K562 (cell line): ENCODE measurements around the gene PRPF18. TPM values are rescaled to one million over a fixed set of nuclear protein-coding genes. Genes with fewer than 3 reads are reported as not detected.

ENCODE experiments used
- ATAC-seq: fragments of 200-7000 bp; cut with Tn5 transposase; 3 replicates; pipeline ENCODE4 v1.9.1; 2020; ENCODE audit warnings: moderate library complexity
- BruUV-seq: library from RNA; stranded (reverse); fragments of 400-500 nt; replicated peaks from 2 replicates; lab custom pipeline; 2021; lab: Mats Ljungman, UMichigan
- CTCF ChIA-PET: fragments of 300-600 bp; formaldehyde crosslinking; extraction: SDS; loops from one replicate; lab custom pipeline; 2021; ENCODE audit warnings: low intra/inter-chr PET ratio; lab: Yijun Ruan, JAX
- POLR2A ChIA-PET: fragments of 300-600, 350-650 bp; sonication (Branson Sonifier 250); formaldehyde crosslinking; extraction: SDS; loops from one replicate; lab custom pipeline; 2021; ENCODE audit warnings: antibody characterized with exemption, inconsistent platforms; lab: Yijun Ruan, JAX
- DNase-seq, 4 experiments: peaks; one replicate each; pipeline versions ENCODE4 v3.0.0 to v3.0.0-alpha.2; 2011 to 2018; ENCODE audit warnings: low spot score in 3 of 4, mixed read lengths in 3 of 4; ENCODE audit errors: extremely low read depth in 1 of 4
- FAIRE-seq: peaks from 2 replicates; lab custom pipeline; 2011; peaks lifted over from hg19 to GRCh38; lab: Jason Lieb, UNC
- H2AFZ ChIP-seq: 2 replicates; pipeline ENCODE4 v1.6.0; 2011; ENCODE audit warnings: low read depth, low read length, control low read depth, inconsistent platforms
- H3K27ac ChIP-seq: fragments of 200-600 bp; 3 replicates; pipeline ENCODE4 v1.8.0; 2011; ENCODE audit warnings: low read depth, mild to moderate bottlenecking, control low read depth, inconsistent platforms, low read length, moderate library complexity, mixed read lengths; ENCODE audit errors: extremely low read depth
- H3K27me3 ChIP-seq, 2 experiments: fragments of 300-600 bp in 1 of 2; 2 replicates in 1 of 2; 3 replicates in 1 of 2; pipeline versions ENCODE4 v1.6.0 to v1.8.0; 2011; ENCODE audit warnings: inconsistent platforms in 2 of 2, low read length in 2 of 2, mild to moderate bottlenecking in 1 of 2, mixed read lengths in 1 of 2, moderate library complexity in 1 of 2; ENCODE audit not compliant: control insufficient read depth in 2 of 2, insufficient read depth in 2 of 2
- H3K36me3 ChIP-seq: fragments of 300-600 bp; 3 replicates; pipeline ENCODE4 v1.8.0; 2011; ENCODE audit warnings: mild to moderate bottlenecking, low read length, inconsistent platforms; ENCODE audit not compliant: control insufficient read depth, insufficient read depth
- H3K4me1 ChIP-seq, 2 experiments: fragments of 200-600 bp in 1 of 2; replicated peaks in 1 of 2; 2 replicates in 1 of 2; 3 replicates in 1 of 2; pipeline versions ENCODE4 v1.5.1 to v1.8.0; 2011; ENCODE audit warnings: inconsistent platforms in 2 of 2, low read length in 2 of 2, mild to moderate bottlenecking in 1 of 2, mixed read lengths in 1 of 2, moderate library complexity in 1 of 2; ENCODE audit not compliant: control insufficient read depth in 2 of 2, insufficient read depth in 2 of 2
- H3K4me2 ChIP-seq: 2 replicates; pipeline ENCODE4 v1.6.1; 2011; ENCODE audit warnings: low read length, control low read depth, inconsistent platforms, mixed read lengths; ENCODE audit not compliant: insufficient read depth
- H3K4me3 ChIP-seq: fragments of 200-600 bp; sonication (generic), shearing (Covaris generic); 2 replicates; pipeline ENCODE4 v1.5.1; 2016; ENCODE audit warnings: control low read depth, inconsistent platforms
- H3K79me2 ChIP-seq: fragments of 200-600 bp; 3 replicates; pipeline ENCODE4 v1.8.0; 2011; ENCODE audit warnings: low read length, inconsistent platforms; ENCODE audit not compliant: control insufficient read depth, insufficient read depth
- H3K9ac ChIP-seq, 2 experiments: 2 replicates each; pipeline versions ENCODE4 v1.6.0 to v1.6.1; 2011; ENCODE audit warnings: low read depth in 2 of 2, low read length in 2 of 2, control low read depth in 1 of 2, inconsistent platforms in 1 of 2, mild to moderate bottlenecking in 1 of 2, mixed read lengths in 1 of 2; ENCODE audit not compliant: insufficient read depth in 1 of 2
- H3K9me1 ChIP-seq: one replicate; pipeline ENCODE4 v1.6.0; 2011; ENCODE audit warnings: inconsistent platforms, mild to moderate bottlenecking, low read length, moderate library complexity; ENCODE audit not compliant: control insufficient read depth, insufficient read depth
- H3K9me3 ChIP-seq: replicated peaks from 2 replicates; pipeline ENCODE4 v1.5.1; 2011; ENCODE audit warnings: low read depth, low read length, inconsistent platforms; ENCODE audit not compliant: control insufficient read depth, insufficient read depth
- H4K20me1 ChIP-seq: replicated peaks from 2 replicates; pipeline ENCODE4 v1.6.1; 2011; ENCODE audit warnings: low read length, inconsistent platforms, mixed read lengths; ENCODE audit not compliant: control insufficient read depth, insufficient read depth
- CSDE1 ChIP-seq, 2 experiments: fragments of 450-650 bp; IDR thresholded peaks; 2 replicates each; pipeline ENCODE4 v1.6.1; 2016; ENCODE audit warnings: mild to moderate bottlenecking in 1 of 2
- GATAD2B ChIP-seq: fragments of 450-650 bp; IDR thresholded peaks from 2 replicates; pipeline ENCODE4 v1.6.1; 2017; ENCODE audit warnings: mild to moderate bottlenecking, borderline replicate concordance
- LARP7 ChIP-seq: fragments of 450-650 bp; IDR thresholded peaks from 2 replicates; pipeline ENCODE4 v1.6.1; 2016
- PHTF2 ChIP-seq: fragments of 250-450 bp; sonication (Bioruptor Pico); IDR thresholded peaks from 2 replicates; pipeline ENCODE4 v1.5.0; 2021; ENCODE audit warnings: mild to moderate bottlenecking
- RAD51 ChIP-seq: fragments of 450-650 bp; IDR thresholded peaks from 2 replicates; pipeline ENCODE4 v1.7.1; 2016; ENCODE audit warnings: low read depth, mild to moderate bottlenecking, borderline replicate concordance
- WGBS: fragments of 100-300 bp; shearing (Covaris generic); methylation state at CpG from one replicate; pipeline ENCODE4 v1.1.6; 2016; ENCODE audit warnings: low coverage, mixed read lengths; ENCODE audit not compliant: insufficient coverage; ENCODE audit errors: missing lambda C conversion rate; 5-methylcytosine and 5-hydroxymethylcytosine counted together
- in situ Hi-C: fragments of 300-500 bp; cut with MboI; formaldehyde crosslinking; loops from 4 replicates; pipeline ENCODE4 v1.15.0; 2018; ENCODE audit warnings: inconsistent platforms, mixed read lengths
- intact Hi-C: fragments of 100-400 bp; cut with micrococcal nuclease; formaldehyde crosslinking; loops from 2 replicates; pipeline ENCODE4 v1.14.2; 2022
- polyA plus RNA-seq, 8 experiments: library from polyadenylated mRNA; depleted of rRNA in 4 of 8; stranded (reverse) in 5 of 8; unstranded in 3 of 8; fragments of >200 nt; fragmentation: Nextera tagmentation in 2 of 8; fragmentation: Illumina TruSeq in 1 of 8; extraction: Ambion mirVana in 2 of 8; extraction: Trizol in 1 of 8; gene quantifications; 2 replicates each; pipeline versions ENCODE4 v1.2.1 to v1.2.3, GENCODE V29; 2011 to 2014; ENCODE audit warnings: inconsistent platforms in 1 of 8, missing spikeins in 1 of 8
- total RNA-seq, 7 experiments: library from RNA; depleted of rRNA in 6 of 7; stranded (reverse); fragments of >200 nt in 6 of 7; fragmentation: Illumina TruSeq in 2 of 7; extraction: Trizol in 2 of 7; gene quantifications; 2 replicates each; pipeline versions ENCODE4 v1.2.1 to v1.2.3, GENCODE V29; 2011 to 2021; ENCODE audit warnings: low replicate concordance in 1 of 7
- TF ChIP-seq, protein P1 (sequence below): sonication (generic); formaldehyde crosslinking; IDR thresholded peaks from 2 replicates; pipeline ENCODE4 v1.8.0; 2023; ENCODE audit warnings: mild to moderate bottlenecking, missing genetic modification reagents

PRPF18 gene
- total and polyA plus RNA-seq, 9 of the 15 experiments (the other 6 are each of a cell fraction or from before 2014, with no cell fraction given): 14.0 to 30.6 (median 23.1) TPM

DNA sequence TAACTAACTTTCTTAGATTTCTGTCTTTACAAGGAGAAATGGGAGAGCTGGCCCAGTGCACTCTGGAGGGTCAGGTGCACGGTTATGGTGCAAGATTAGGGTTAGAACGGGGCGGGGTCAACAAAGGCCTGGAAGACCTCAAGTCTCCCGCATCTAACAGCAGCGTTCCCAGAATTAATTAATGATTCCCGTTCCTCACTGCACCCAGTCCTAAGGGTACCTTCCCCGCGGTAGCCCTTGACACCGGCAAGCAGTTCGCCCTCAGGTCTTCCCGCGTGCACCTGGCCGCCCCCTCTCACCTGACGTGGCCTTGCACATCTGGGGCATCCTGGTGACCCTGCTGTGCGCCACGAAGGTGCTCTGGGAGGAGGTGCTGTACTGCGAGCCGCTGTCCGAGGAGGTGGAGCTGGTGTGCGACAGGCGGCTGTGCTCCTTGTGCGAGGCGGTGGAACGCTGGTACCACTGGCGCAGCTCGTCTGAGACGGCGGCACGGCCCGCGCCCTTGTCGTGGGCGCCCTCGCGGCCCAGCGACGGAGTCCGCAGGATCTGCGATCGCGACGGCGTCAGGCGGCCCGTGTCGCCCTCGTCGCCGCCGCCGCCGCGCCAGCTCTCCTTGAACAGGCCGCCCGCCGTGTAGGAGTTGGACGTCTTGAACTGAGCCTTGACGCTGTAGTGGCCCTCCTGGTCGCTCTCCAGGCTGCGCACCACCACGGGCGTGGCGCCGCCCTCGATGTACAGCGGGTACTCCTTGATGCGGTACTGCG, 69.8 kb downstream of the PRPF18 start (continued):
- TF ChIP-seq, protein P1, sequence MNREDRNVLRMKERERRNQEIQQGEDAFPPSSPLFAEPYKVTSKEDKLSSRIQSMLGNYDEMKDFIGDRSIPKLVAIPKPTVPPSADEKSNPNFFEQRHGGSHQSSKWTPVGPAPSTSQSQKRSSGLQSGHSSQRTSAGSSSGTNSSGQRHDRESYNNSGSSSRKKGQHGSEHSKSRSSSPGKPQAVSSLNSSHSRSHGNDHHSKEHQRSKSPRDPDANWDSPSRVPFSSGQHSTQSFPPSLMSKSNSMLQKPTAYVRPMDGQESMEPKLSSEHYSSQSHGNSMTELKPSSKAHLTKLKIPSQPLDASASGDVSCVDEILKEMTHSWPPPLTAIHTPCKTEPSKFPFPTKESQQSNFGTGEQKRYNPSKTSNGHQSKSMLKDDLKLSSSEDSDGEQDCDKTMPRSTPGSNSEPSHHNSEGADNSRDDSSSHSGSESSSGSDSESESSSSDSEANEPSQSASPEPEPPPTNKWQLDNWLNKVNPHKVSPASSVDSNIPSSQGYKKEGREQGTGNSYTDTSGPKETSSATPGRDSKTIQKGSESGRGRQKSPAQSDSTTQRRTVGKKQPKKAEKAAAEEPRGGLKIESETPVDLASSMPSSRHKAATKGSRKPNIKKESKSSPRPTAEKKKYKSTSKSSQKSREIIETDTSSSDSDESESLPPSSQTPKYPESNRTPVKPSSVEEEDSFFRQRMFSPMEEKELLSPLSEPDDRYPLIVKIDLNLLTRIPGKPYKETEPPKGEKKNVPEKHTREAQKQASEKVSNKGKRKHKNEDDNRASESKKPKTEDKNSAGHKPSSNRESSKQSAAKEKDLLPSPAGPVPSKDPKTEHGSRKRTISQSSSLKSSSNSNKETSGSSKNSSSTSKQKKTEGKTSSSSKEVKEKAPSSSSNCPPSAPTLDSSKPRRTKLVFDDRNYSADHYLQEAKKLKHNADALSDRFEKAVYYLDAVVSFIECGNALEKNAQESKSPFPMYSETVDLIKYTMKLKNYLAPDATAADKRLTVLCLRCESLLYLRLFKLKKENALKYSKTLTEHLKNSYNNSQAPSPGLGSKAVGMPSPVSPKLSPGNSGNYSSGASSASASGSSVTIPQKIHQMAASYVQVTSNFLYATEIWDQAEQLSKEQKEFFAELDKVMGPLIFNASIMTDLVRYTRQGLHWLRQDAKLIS (CRISPR knock-in tag): no peak
- no peak for TF ChIP-seq PHTF2 (CRISPR knock-in tag)
- TF ChIP-seq, all 486 proteins: peak for 0

DNA sequence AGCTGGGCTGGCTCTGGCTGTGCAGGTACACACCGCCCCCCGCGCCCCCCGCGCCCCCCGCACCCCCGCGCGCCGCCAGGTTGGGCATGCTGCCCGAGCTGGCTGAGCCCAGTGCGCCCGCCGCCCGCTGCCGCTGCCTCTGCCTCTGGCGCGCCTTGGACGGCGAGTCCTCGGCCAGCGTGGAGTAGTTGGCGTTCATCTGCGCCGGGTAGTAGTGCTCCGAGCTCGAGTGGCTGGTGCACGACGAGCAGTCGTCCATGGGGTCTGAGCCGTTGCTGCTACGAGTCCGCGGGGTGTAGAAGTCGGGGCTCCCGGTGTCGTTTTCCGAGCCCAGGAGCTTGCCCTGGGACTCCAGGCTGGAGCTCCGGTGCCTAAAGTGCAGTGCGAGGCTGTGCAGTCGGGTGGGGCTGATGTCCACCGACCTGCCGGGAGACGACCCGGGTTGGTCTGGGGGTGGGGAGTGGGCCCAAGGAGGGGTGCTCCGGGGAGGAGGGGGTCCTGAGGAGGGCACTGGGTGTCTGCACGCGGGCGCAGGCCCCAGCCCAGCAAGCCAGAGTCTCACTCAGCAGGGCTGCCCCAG, 70.4 kb downstream of the PRPF18 start:
- no peak for FAIRE-seq
- Histone ChIP-seq H3K27me3 (no peaks in the 10 kb centered on the region), H4K20me1 (peaks cover 10% of the 10 kb centered on the region), H3K4me2 (no peak overlapping the region), H3K9ac (no peak overlapping the region; a peak in 1 of 4 replicates), H3K9me1 (peaks cover 4% of the 10 kb centered on the region), H3K4me1 (peaks cover 0 to 3% of the 10 kb centered on the region in 2 experiments; a peak in 1 of 5 replicates), H2AFZ (no peak overlapping the region), H3K9me3 (no peaks in the 10 kb centered on the region), H3K4me3 (no peak overlapping the region), H3K36me3 (peaks cover 2% of the 10 kb centered on the region; the same call in 1 of the 3 replicates), H3K79me2 (no peaks in the 10 kb centered on the region), H3K27ac (no peak overlapping the region)
- DNase-seq: no peak
- no TSS peak for BruUV-seq
- ATAC-seq: no peak
- intact Hi-C loops (no loop called here), in situ Hi-C loops (no loop called here)
- WGBS: 85% methylated on average over 14 of the region's 49 CpGs
- POLR2A ChIA-PET: interaction anchor here (0.6 to 1.0 kb wide), 2 partner anchors 106 to 139 kb away, joined by 3 read pairs; no protein-coding TSS in a partner anchor
- CTCF ChIA-PET: no interaction called here
- TF ChIP-seq CSDE1 (IDR thresholded peaks at IDR 0.05) (no peak), GATAD2B (no peak), LARP7 (no peak), RAD51 (no peak)
